Trophoblast cell (in vitro differentiated cells and primary cell): ENCODE data around the gene IGSF9B.
A peak's percentile ranks its signal among the peaks of the same experiment; 100 is the strongest.

ENCODE experiments used
- DNase-seq, 2 donors: peaks; one replicate each; pipeline ENCODE4 v3.0.0-alpha.2; 2016
- H2AFZ ChIP-seq: 2 replicates; pipeline ENCODE4 v1.6.1; 2013; ENCODE audit warnings: low read length, moderate library complexity, mild to moderate bottlenecking; ENCODE audit not compliant: insufficient read depth, poor library complexity
- H2AK5ac ChIP-seq: 2 replicates; pipeline ENCODE4 v1.6.1; 2013; ENCODE audit warnings: mild to moderate bottlenecking, low read length
- H2BK120ac ChIP-seq: 2 replicates; pipeline ENCODE4 v1.6.1; 2013; ENCODE audit warnings: low read length, mild to moderate bottlenecking, moderate library complexity; ENCODE audit not compliant: insufficient read depth, poor library complexity
- H2BK12ac ChIP-seq: 2 replicates; pipeline ENCODE4 v1.6.1; 2013; ENCODE audit warnings: mild to moderate bottlenecking, low read length, moderate library complexity
- H2BK5ac ChIP-seq: 2 replicates; pipeline ENCODE4 v1.6.1; 2013; ENCODE audit warnings: low read length, low read depth, moderate library complexity, mild to moderate bottlenecking; ENCODE audit not compliant: poor library complexity
- H3K14ac ChIP-seq: 2 replicates; pipeline ENCODE4 v1.6.1; 2013; ENCODE audit warnings: mild to moderate bottlenecking, low read length
- H3K18ac ChIP-seq: 2 replicates; pipeline ENCODE4 v1.6.1; 2013; ENCODE audit warnings: mild to moderate bottlenecking, low read length
- H3K23ac ChIP-seq: 2 replicates; pipeline ENCODE4 v1.6.1; 2013; ENCODE audit warnings: low read length
- H3K27ac ChIP-seq: 2 replicates; pipeline ENCODE4 v1.5.1; 2013; ENCODE audit warnings: low read depth, mild to moderate bottlenecking, inconsistent platforms, low read length, moderate library complexity
- H3K27me3 ChIP-seq: 2 replicates; pipeline ENCODE4 v1.6.1; 2013; ENCODE audit warnings: inconsistent platforms, mild to moderate bottlenecking, low read length, moderate library complexity; ENCODE audit not compliant: insufficient read depth
- H3K36me3 ChIP-seq, 2 experiments: 1 replicate in 1 of 2; 2 replicates in 1 of 2; pipeline ENCODE4 v1.6.1; 2013; ENCODE audit warnings: low read length in 2 of 2, mild to moderate bottlenecking in 2 of 2, moderate library complexity in 1 of 2; ENCODE audit not compliant: insufficient read depth in 2 of 2, control insufficient read depth in 1 of 2
- H3K4ac ChIP-seq: 2 replicates; pipeline ENCODE4 v1.6.1; 2013; ENCODE audit warnings: low read depth, mild to moderate bottlenecking, low read length, moderate library complexity
- H3K4me1 ChIP-seq, 2 experiments: 1 replicate in 1 of 2; 2 replicates in 1 of 2; pipeline ENCODE4 v1.6.1; 2013; ENCODE audit warnings: low read length in 2 of 2, mild to moderate bottlenecking in 2 of 2, moderate library complexity in 1 of 2; ENCODE audit not compliant: insufficient read depth in 2 of 2, control insufficient read depth in 1 of 2
- H3K4me2 ChIP-seq: 2 replicates; pipeline ENCODE4 v1.6.1; 2013; ENCODE audit warnings: inconsistent platforms, mild to moderate bottlenecking, low read length, moderate library complexity
- H3K4me3 ChIP-seq: 2 replicates; pipeline ENCODE4 v1.5.1; 2013; ENCODE audit warnings: mild to moderate bottlenecking, low read depth, low read length, inconsistent platforms
- H3K79me1 ChIP-seq: one replicate; pipeline ENCODE4 v1.6.1; 2013; ENCODE audit warnings: low read length
- H3K79me2 ChIP-seq: 2 replicates; pipeline ENCODE4 v1.6.1; 2013; ENCODE audit warnings: low read length, mild to moderate bottlenecking; ENCODE audit not compliant: control insufficient read depth, insufficient read depth, poor library complexity
- H3K9ac ChIP-seq: 2 replicates; pipeline ENCODE4 v1.6.1; 2013; ENCODE audit warnings: mild to moderate bottlenecking, low read length
- H3K9me3 ChIP-seq: 2 replicates; pipeline ENCODE4 v1.6.1; 2013; ENCODE audit warnings: low read depth, mild to moderate bottlenecking, control low read depth, inconsistent platforms, low read length; ENCODE audit not compliant: insufficient read depth
- H4K12ac ChIP-seq: 2 replicates; pipeline ENCODE4 v1.6.1; 2013; ENCODE audit warnings: low read depth, mild to moderate bottlenecking, low read length, moderate library complexity
- H4K8ac ChIP-seq: 2 replicates; pipeline ENCODE4 v1.6.1; 2013; ENCODE audit warnings: low read depth, mild to moderate bottlenecking, low read length, moderate library complexity
- H4K91ac ChIP-seq: one replicate; pipeline ENCODE4 v1.6.1; 2013; ENCODE audit warnings: low read depth, mild to moderate bottlenecking, low read length, moderate library complexity
- WGBS: extraction: QIAGEN DNeasy Blood & Tissue Kit; methylation state at CpG from one replicate; pipeline ENCODE4 v1.1.7; 2013; ENCODE audit warnings: missing lambda C conversion rate; ENCODE audit not compliant: insufficient read length, insufficient coverage; ENCODE audit errors: extremely low coverage; 5-methylcytosine and 5-hydroxymethylcytosine counted together

The IGSF9B gene

GRCh38 chr11:133904818-133905515 is 51.8 kb downstream of the IGSF9B start:
- Histone ChIP-seq H3K79me1 (no peaks in the 10 kb centered on the region), H3K9me3 (peaks cover 10% of the 10 kb centered on the region), H2BK120ac (no peak overlapping the region), H3K9ac (no peak overlapping the region), H2AFZ (no peak overlapping the region), H3K14ac (no peak overlapping the region), H3K4ac (no peak overlapping the region), H3K27ac (no peak overlapping the region), H3K4me1 (no peaks in the 10 kb centered on the region), H4K12ac (no peak overlapping the region), H3K36me3 (no peaks in the 10 kb centered on the region), H3K4me3 (no peak overlapping the region), H3K4me2 (no peak overlapping the region), H3K79me2 (no peaks in the 10 kb centered on the region), H2BK5ac (no peak overlapping the region), H3K18ac (no peak overlapping the region), H4K91ac (no peak overlapping the region), H3K27me3 (no peaks in the 10 kb centered on the region), H3K23ac (no peak overlapping the region), H2BK12ac (no peak overlapping the region), H2AK5ac (no peak overlapping the region), H4K8ac (no peak overlapping the region)
- WGBS, result no CpG with 5 or more reads among the region's 6 CpGs
- DNase-seq, result no peak

GRCh38 chr11:133903875-133904817 is 52.6 kb downstream of the IGSF9B start:
- Histone ChIP-seq H3K79me1 (no peaks in the 10 kb centered on the region), H4K12ac (no peak overlapping the region), H3K4ac (no peak overlapping the region), H2AFZ (no peak overlapping the region), H3K9me3 (peaks cover 10% of the 10 kb centered on the region), H4K8ac (no peak overlapping the region), H3K79me2 (no peaks in the 10 kb centered on the region), H3K9ac (no peak overlapping the region), H3K27me3 (no peaks in the 10 kb centered on the region), H2BK120ac (no peak overlapping the region), H3K27ac (no peak overlapping the region), H4K91ac (no peak overlapping the region), H3K36me3 (no peaks in the 10 kb centered on the region), H3K4me3 (no peak overlapping the region), H2BK5ac (no peak overlapping the region), H3K23ac (no peak overlapping the region), H3K14ac (no peak overlapping the region), H3K4me2 (no peak overlapping the region), H3K18ac (no peak overlapping the region), H2AK5ac (no peak overlapping the region), H2BK12ac (no peak overlapping the region), H3K4me1 (no peaks in the 10 kb centered on the region)
- no CpG with 5 or more reads among the region's 8 CpGs for WGBS
- no peak for DNase-seq

GRCh38 chr11:133903056-133903455 is 53.7 kb downstream of the IGSF9B start:
- Histone ChIP-seq H3K36me3 (no peaks in the 10 kb centered on the region), H3K4ac (no peak overlapping the region), H4K91ac (no peak overlapping the region), H3K79me2 (no peaks in the 10 kb centered on the region), H3K18ac (no peak overlapping the region), H3K27me3 (no peaks in the 10 kb centered on the region), H4K8ac (no peak overlapping the region), H3K4me2 (no peak overlapping the region), H2AFZ (no peak overlapping the region), H3K14ac (no peak overlapping the region), H3K9ac (no peak overlapping the region), H2AK5ac (no peak overlapping the region), H3K9me3 (peaks cover 10% of the 10 kb centered on the region), H3K23ac (no peak overlapping the region), H3K4me1 (no peaks in the 10 kb centered on the region), H3K79me1 (no peaks in the 10 kb centered on the region), H4K12ac (no peak overlapping the region), H2BK5ac (no peak overlapping the region), H3K4me3 (no peak overlapping the region), H2BK12ac (no peak overlapping the region), H3K27ac (no peak overlapping the region), H2BK120ac (no peak overlapping the region)
- DNase-seq, result no peak
- no CpG with 5 or more reads among the region's 13 CpGs for WGBS

- Histone ChIP-seq H2BK5ac (no peak overlapping the region), H3K79me2 (no peaks in the 10 kb centered on the region), H2AK5ac (no peak overlapping the region)
Observed at GRCh38 chr11:133902506-133902905, 54.3 kb downstream of the IGSF9B start.

More at GRCh38 chr11:133902506-133902905, 54.3 kb downstream of the IGSF9B start:
- WGBS, result no CpG with 5 or more reads among the region's 4 CpGs
- Histone ChIP-seq H3K14ac (no peak overlapping the region), H4K8ac (no peak overlapping the region), H4K91ac (no peak overlapping the region), H3K9me3 (peaks cover 10% of the 10 kb centered on the region), H3K27ac (no peak overlapping the region), H3K36me3 (no peaks in the 10 kb centered on the region), H3K4me2 (no peak overlapping the region), H3K23ac (no peak overlapping the region), H3K4me1 (no peaks in the 10 kb centered on the region), H2BK12ac (no peak overlapping the region), H3K27me3 (no peaks in the 10 kb centered on the region), H3K9ac (no peak overlapping the region), H3K79me1 (no peaks in the 10 kb centered on the region), H4K12ac (no peak overlapping the region), H2AFZ (no peak overlapping the region), H2BK120ac (no peak overlapping the region), H3K18ac (no peak overlapping the region), H3K4me3 (peak overlapping the region; percentile 26), H3K4ac (no peak overlapping the region)
- DNase-seq, result no peak
